Panc1 (cell line): Measurements from ENCODE around the gene KAT5. TPM values are rescaled to one million over a fixed set of nuclear protein-coding genes. Genes with fewer than 3 reads are reported as not detected.

Experiments used
- ATAC-seq: fragments of 200-7000 bp; cut with Tn5 transposase; 2 replicates; pipeline ENCODE4 v1.9.1; 2020; ENCODE audit warnings: mild to moderate bottlenecking, moderate library complexity
- BruUV-seq: library from RNA; stranded (reverse); fragments of 400-500 nt; replicated peaks from 2 replicates; lab custom pipeline; 2021; lab: Mats Ljungman, UMichigan
- CTCF ChIA-PET: fragments of 300-600 bp; sonication (Branson Sonifier 250); formaldehyde crosslinking; loops from one replicate; lab custom pipeline; 2022; ENCODE audit warnings: antibody characterized with exemption; lab: Charles Lee
- POLR2A ChIA-PET: fragments of 300-600 bp; sonication (Branson Sonifier 250); formaldehyde crosslinking; loops from one replicate; lab custom pipeline; 2022; ENCODE audit warnings: antibody characterized with exemption; lab: Charles Lee
- DNase-seq: peaks from one replicate; pipeline ENCODE4 v3.0.0-alpha.2; 2010; ENCODE audit warnings: low read depth, low spot score
- H3K27ac ChIP-seq: 2 replicates; pipeline ENCODE4 v1.5.1; 2011; ENCODE audit warnings: mild to moderate bottlenecking, low read length, inconsistent platforms
- H3K27me3 ChIP-seq: fragments of 200-500 bp; sonication (Bioruptor generic); 2 replicates; pipeline ENCODE4 v1.6.0; 2014; ENCODE audit warnings: low read length, inconsistent platforms; ENCODE audit not compliant: control insufficient read depth, insufficient read depth
- H3K36me3 ChIP-seq: fragments of 200-500 bp; sonication (Bioruptor generic); 2 replicates; pipeline ENCODE4 v1.5.1; 2014; ENCODE audit warnings: inconsistent platforms, mild to moderate bottlenecking, low read length, moderate library complexity; ENCODE audit not compliant: control insufficient read depth, insufficient read depth
- H3K4me1 ChIP-seq: 2 replicates; pipeline ENCODE4 v1.5.1; 2011; ENCODE audit warnings: inconsistent platforms, mild to moderate bottlenecking, low read length, moderate library complexity; ENCODE audit not compliant: control insufficient read depth, insufficient read depth
- H3K4me3 ChIP-seq, 2 experiments: 2 replicates each; pipeline ENCODE4 v1.5.1; 2011 to 2012; ENCODE audit warnings: low read depth in 2 of 2, low read length in 2 of 2, mild to moderate bottlenecking in 2 of 2, inconsistent platforms in 1 of 2, moderate library complexity in 1 of 2
- H3K9me3 ChIP-seq: fragments of 200-500 bp; sonication (Bioruptor generic); 2 replicates; pipeline ENCODE4 v1.5.1; 2014; ENCODE audit warnings: low read depth, mild to moderate bottlenecking, inconsistent platforms, low read length, moderate library complexity; ENCODE audit not compliant: control insufficient read depth, insufficient read depth
- CTCF ChIP-seq: fragments of 450-650 bp; IDR thresholded peaks from 2 replicates; pipeline ENCODE4 v1.5.1; 2017; ENCODE audit warnings: mild to moderate bottlenecking
- POLR2AphosphoS5 ChIP-seq: IDR thresholded peaks from 2 replicates; pipeline ENCODE4 v1.6.1; 2012; ENCODE audit warnings: mild to moderate bottlenecking, low read depth, low read length, moderate library complexity
- REST ChIP-seq, 2 experiments: IDR thresholded peaks; 2 replicates each; pipeline ENCODE4 v1.6.1; 2011 to 2012; ENCODE audit warnings: low read depth in 2 of 2, control low read depth in 1 of 2, low read length in 1 of 2, mild to moderate bottlenecking in 1 of 2, moderate library complexity in 1 of 2; ENCODE audit not compliant: insufficient read depth in 1 of 2
- SIN3A ChIP-seq: IDR thresholded peaks from 2 replicates; pipeline ENCODE4 v1.6.1; 2012; ENCODE audit warnings: low read depth, mild to moderate bottlenecking, low read length, moderate library complexity, borderline replicate concordance; ENCODE audit not compliant: insufficient read depth
- TCF7L2 ChIP-seq: IDR thresholded peaks from 2 replicates; pipeline ENCODE4 v1.6.1; 2011; ENCODE audit warnings: mild to moderate bottlenecking, low read depth, low read length, inconsistent platforms
- in situ Hi-C: cut with HindIII; loops from 2 replicates; pipeline ENCODE4 v1.10.0; 2016; ENCODE audit warnings: low sequenced_read_pairs, low pct_unique_long_range_greater_than_20kb
- intact Hi-C: fragments of 100-400 bp; cut with micrococcal nuclease; formaldehyde crosslinking; loops from one replicate; pipeline ENCODE4 v1.10.0; 2022; ENCODE audit not compliant: unreplicated experiment
- total RNA-seq: library from RNA; stranded (reverse); gene quantifications from one replicate; pipeline ENCODE4 v1.2.1, GENCODE V29; 2021; ENCODE audit not compliant: unreplicated experiment

Gene KAT5
- total RNA-seq, 1 experiment from 2014 or later: 84.2 TPM

- intact Hi-C loops (loop anchor here (5.0 kb wide), 1 partner anchor 107 kb away; no protein-coding TSS in a partner anchor), in situ Hi-C loops (no loop called here)
- TF ChIP-seq CTCF: no peak
- TF ChIP-seq SIN3A: no peak
- TF ChIP-seq POLR2AphosphoS5: no peak
- TF ChIP-seq TCF7L2: no peak
- no peak for TF ChIP-seq REST (IDR thresholded peaks at IDR 0.05; ENCODE audit: insufficient read depth in 1 of 2, low read depth in 2 of 2, low read length in 1 of 2)
- POLR2A ChIA-PET: interaction anchor here (1.2 kb wide), 1 partner anchor 149 kb away, joined by 3 read pairs; no protein-coding TSS in a partner anchor
- BruUV-seq: no TSS peak
- Histone ChIP-seq H3K4me3 (0 out of 4 replicates have a peak overlapping the region, but pooled peaks of 1 of the 2 experiments have one; percentile 84), H3K27ac (0 out of 2 replicates have a peak overlapping the region, but pooled peaks have one; percentile 1), H3K27me3 (0 out of 2 replicates have a peak, but pooled peaks cover 2% of the 10 kb centered on the region), H3K4me1 (peaks cover 12% of the 10 kb centered on the region), H3K9me3 (no peaks in the 10 kb centered on the region), H3K36me3 (peaks cover 13% of the 10 kb centered on the region; the same call in 1 of the 2 replicates)
- no peak for DNase-seq
- CTCF ChIA-PET: no interaction called here
- no peak for ATAC-seq
These were observed 1.6 kb upstream of the KAT5 start for GRCh38 chr11:65710421-65710820.

GRCh38 chr11:65712633-65713076 lies 603 bp downstream of the KAT5 start:
- BruUV-seq: TSS peak; percentile 90
- H3K27ac ChIP-seq: peak overlapping the region; percentile 97
- H3K27me3 ChIP-seq: no peaks in the 10 kb centered on the region
- H3K36me3 ChIP-seq: peaks cover 16% of the 10 kb centered on the region; the same call in 1 of the 2 replicates
- CTCF ChIA-PET: interaction anchor here (0.6 to 2.3 kb wide), 5 partner anchors 32 to 172 kb away, joined by 3 to 12 read pairs (median 9); no protein-coding TSS in a partner anchor
- intact Hi-C loops (loop anchor here (5.0 kb wide), 1 partner anchor 105 kb away; no protein-coding TSS in a partner anchor), in situ Hi-C loops (no loop called here)
- DNase-seq (no peak), ATAC-seq (no peak)
- peaks cover 12% of the 10 kb centered on the region for H3K4me1 ChIP-seq
- TF ChIP-seq SIN3A: no peak
- POLR2A ChIA-PET: interaction anchor here (1.1 to 1.8 kb wide), 2 partner anchors 141 to 147 kb away, joined by 4 to 8 read pairs; partner anchors contain the start of gene MUS81
- H3K4me3 ChIP-seq: peak overlapping the region; percentile 59 to 84
- H3K9me3 ChIP-seq: no peaks in the 10 kb centered on the region
